ENCODE data around the gene TWSG1. TPM values are rescaled to one million over a fixed set of nuclear protein-coding genes. Genes with fewer than 3 reads are reported as not detected.

The TWSG1 gene
- total and polyA plus RNA-seq, 12 donors, result 10.1 to 33.5 (median 23.3) TPM

DNA sequence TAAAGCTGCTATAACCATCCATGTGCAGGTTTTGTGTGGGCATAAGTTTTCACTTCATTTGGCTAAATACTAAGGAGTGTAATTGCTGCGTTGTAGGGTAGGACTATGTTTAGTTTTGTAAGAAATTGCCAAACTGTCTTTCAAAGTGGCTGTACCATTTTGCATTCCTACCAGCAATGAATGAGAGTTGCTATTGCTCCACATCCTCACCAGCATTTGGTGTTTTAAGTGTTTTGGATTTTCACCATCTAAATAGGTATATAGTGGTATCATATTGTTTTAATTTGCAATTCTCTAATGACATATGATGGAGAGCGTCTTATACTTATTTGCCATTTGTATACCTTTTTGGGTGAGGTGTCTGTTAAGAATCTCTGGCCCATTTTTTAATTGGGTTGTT, 12.2 kb downstream of the TWSG1 start:
- intact Hi-C loops (cut with DNase I), result no loop called here
- H3K9me3 ChIP-seq (replicated peaks in 1 of 3), result no peaks in the 10 kb centered on the region
- H3K27me3 ChIP-seq, result no peaks in the 10 kb centered on the region
- H3K27ac ChIP-seq, result no peak overlapping the region
- no peaks in the 10 kb centered on the region for H3K4me1 ChIP-seq (replicated peaks in 1 of 2)
- no peak overlapping the region for H3K4me3 ChIP-seq
- no peak for DNase-seq
- no peak for TF ChIP-seq POLR2A (IDR thresholded peaks at IDR 0.05)
- TF ChIP-seq, protein P1, sequence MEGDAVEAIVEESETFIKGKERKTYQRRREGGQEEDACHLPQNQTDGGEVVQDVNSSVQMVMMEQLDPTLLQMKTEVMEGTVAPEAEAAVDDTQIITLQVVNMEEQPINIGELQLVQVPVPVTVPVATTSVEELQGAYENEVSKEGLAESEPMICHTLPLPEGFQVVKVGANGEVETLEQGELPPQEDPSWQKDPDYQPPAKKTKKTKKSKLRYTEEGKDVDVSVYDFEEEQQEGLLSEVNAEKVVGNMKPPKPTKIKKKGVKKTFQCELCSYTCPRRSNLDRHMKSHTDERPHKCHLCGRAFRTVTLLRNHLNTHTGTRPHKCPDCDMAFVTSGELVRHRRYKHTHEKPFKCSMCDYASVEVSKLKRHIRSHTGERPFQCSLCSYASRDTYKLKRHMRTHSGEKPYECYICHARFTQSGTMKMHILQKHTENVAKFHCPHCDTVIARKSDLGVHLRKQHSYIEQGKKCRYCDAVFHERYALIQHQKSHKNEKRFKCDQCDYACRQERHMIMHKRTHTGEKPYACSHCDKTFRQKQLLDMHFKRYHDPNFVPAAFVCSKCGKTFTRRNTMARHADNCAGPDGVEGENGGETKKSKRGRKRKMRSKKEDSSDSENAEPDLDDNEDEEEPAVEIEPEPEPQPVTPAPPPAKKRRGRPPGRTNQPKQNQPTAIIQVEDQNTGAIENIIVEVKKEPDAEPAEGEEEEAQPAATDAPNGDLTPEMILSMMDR (IDR thresholded peaks at IDR 0.05), result no peak
- 96 to 100% (median 99%) methylated on average over 2 of the region's 2 CpGs for WGBS, 4 donors
- no peaks in the 10 kb centered on the region for H3K36me3 ChIP-seq (replicated peaks in 1 of 2)

- intact Hi-C loops (cut with DNase I), result no loop called here
- Histone ChIP-seq H3K4me3 (no peak overlapping the region), H3K9me3 (replicated peaks in 1 of 3) (no peaks in the 10 kb centered on the region), H3K27ac (no peak overlapping the region), H3K4me1 (replicated peaks in 1 of 2) (no peaks in the 10 kb centered on the region), H3K36me3 (replicated peaks in 1 of 2) (no peaks in the 10 kb centered on the region), H3K27me3 (no peaks in the 10 kb centered on the region)
- 49 to 79% (median 62%) methylated on average over 3 of the region's 3 CpGs for WGBS, 4 donors
- no peak for TF ChIP-seq POLR2A (IDR thresholded peaks at IDR 0.05)
- TF ChIP-seq, protein P1 (IDR thresholded peaks at IDR 0.05), result no peak
- DNase-seq, result no peak
Measured at GRCh38 chr18:9348079-9348671, 13.6 kb downstream of the TWSG1 start.

DNA sequence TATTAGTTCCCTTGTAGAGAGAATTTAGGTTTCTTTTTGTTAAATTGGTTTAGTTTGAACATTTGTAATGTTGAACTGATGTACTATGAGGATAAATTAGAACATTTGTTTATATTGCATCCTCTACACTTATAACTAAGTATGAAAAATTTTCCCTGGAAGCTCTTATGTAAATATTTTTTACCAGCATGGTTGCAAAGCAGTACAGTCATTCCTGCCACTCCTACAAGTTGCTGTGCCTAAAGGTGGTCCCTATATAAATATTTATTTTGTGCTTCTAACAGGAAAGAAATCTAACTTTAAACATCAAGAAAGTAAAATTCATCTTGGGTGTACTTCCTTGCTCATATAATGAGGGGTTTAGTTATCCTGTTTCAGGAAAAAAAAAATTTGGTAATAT, 14.2 kb downstream of the TWSG1 start:
- Histone ChIP-seq H3K4me1 (replicated peaks in 1 of 2) (no peaks in the 10 kb centered on the region), H3K4me3 (no peak overlapping the region), H3K36me3 (replicated peaks in 1 of 2) (no peaks in the 10 kb centered on the region), H3K27ac (no peak overlapping the region), H3K27me3 (no peaks in the 10 kb centered on the region), H3K9me3 (replicated peaks in 1 of 3) (no peaks in the 10 kb centered on the region)
- intact Hi-C loops (cut with DNase I), result no loop called here
- no peak for DNase-seq
- TF ChIP-seq POLR2A (IDR thresholded peaks at IDR 0.05), result no peak
- TF ChIP-seq, protein P1 (IDR thresholded peaks at IDR 0.05), result no peak

GRCh38 chr18:9353596-9353995, 19.0 kb downstream of the TWSG1 start:
- H3K4me1 ChIP-seq (replicated peaks in 1 of 2), result peaks cover 0 to 5% of the 10 kb centered on the region in 2 donors
- no peak for TF ChIP-seq POLR2A (IDR thresholded peaks at IDR 0.05)
- TF ChIP-seq, protein P1 (IDR thresholded peaks at IDR 0.05), result no peak

More at GRCh38 chr18:9353596-9353995, 19.0 kb downstream of the TWSG1 start:
- Histone ChIP-seq H3K36me3 (replicated peaks in 1 of 2) (no peaks in the 10 kb centered on the region), H3K9me3 (replicated peaks in 1 of 3) (no peaks in the 10 kb centered on the region), H3K27ac (no peak overlapping the region), H3K4me3 (no peak overlapping the region), H3K27me3 (no peaks in the 10 kb centered on the region)
- DNase-seq, result no peak
- intact Hi-C loops (cut with DNase I), result no loop called here
- 77 to 95% (median 89%) methylated on average over 2 of the region's 2 CpGs for WGBS, 4 donors

Measured in adrenal gland (tissue), 12 donors.